ENCODE results near the gene CFAP54.

- TF ChIP-seq, protein P1, sequence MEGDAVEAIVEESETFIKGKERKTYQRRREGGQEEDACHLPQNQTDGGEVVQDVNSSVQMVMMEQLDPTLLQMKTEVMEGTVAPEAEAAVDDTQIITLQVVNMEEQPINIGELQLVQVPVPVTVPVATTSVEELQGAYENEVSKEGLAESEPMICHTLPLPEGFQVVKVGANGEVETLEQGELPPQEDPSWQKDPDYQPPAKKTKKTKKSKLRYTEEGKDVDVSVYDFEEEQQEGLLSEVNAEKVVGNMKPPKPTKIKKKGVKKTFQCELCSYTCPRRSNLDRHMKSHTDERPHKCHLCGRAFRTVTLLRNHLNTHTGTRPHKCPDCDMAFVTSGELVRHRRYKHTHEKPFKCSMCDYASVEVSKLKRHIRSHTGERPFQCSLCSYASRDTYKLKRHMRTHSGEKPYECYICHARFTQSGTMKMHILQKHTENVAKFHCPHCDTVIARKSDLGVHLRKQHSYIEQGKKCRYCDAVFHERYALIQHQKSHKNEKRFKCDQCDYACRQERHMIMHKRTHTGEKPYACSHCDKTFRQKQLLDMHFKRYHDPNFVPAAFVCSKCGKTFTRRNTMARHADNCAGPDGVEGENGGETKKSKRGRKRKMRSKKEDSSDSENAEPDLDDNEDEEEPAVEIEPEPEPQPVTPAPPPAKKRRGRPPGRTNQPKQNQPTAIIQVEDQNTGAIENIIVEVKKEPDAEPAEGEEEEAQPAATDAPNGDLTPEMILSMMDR (IDR thresholded peaks at IDR 0.05) = no peak
- TF ChIP-seq POLR2A (IDR thresholded peaks at IDR 0.05) = no peak
Measured at GRCh38 chr12:96862326-96862725, 372.9 kb downstream of the CFAP54 start.

Data from thyroid gland (tissue), 4 donors.